Endometrial microvascular endothelial cells (primary cell): ENCODE measurements around the gene STX2. TPM values are rescaled to one million over a fixed set of nuclear protein-coding genes. Genes with fewer than 3 reads are reported as not detected.
"Not testable (repeated sequence)": the region's sequence is repeated elsewhere in the genome, so short reads cannot be mapped to it uniquely, and the experiment has no call there.

Experiments used
- in situ Hi-C: cut with HindIII; loops from 2 replicates; pipeline ENCODE4 v1.10.0; 2017; ENCODE audit warnings: low sequenced_read_pairs, low pct_unique_long_range_greater_than_20kb; ENCODE audit errors: inconsistent ontology term
- total RNA-seq: library from RNA; depleted of rRNA; stranded (reverse); fragments of >200 nt; gene quantifications from one replicate; pipeline ENCODE4 v1.2.3, GENCODE V29; 2015; ENCODE audit errors: inconsistent ontology term

Gene STX2
- total RNA-seq, 1 donor from 2014 or later, result 30.4 TPM

DNA sequence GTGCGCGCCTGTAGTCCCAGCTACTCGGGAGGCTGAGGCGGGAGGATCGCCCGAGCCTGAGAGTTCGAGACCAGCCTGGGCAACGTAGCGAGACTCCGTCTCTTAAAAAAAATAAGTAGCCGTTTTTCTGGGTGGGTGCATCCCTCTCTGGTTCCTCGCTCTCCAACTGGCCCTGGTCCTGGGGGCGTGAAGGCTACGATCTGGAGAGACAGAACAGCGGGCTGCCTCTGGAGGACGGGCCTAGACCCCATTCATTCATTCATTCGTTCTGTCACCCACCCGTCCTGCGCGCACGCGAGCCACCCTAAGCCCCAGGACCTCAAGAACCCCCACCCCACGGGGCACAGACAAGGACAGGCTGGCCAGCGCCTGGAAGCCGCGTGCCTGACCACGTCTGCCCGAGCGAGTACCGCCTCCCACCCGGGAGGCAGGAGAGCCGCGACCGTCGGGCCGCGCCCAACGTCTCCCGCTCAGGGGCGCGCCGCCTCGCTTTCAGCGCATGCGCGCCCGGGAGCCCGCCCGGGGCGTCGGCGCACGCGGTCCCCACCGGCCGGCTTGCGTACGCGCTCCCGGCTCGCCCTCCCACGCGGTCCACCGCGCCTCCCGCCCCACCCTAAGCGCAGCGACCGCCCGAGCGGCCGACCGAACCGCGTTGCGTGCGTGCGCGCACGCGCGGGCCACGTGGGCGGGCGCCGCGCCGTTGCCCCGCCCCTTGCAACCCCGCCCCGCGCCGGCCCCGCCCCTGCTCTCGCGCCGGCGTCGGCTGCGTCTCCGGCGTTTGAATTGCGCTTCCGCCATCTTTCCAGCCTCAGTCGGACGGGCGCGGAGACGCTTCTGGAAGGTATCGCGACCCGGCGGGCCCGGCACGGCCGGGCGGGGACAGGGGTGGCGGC lies 32.5 kb upstream of the STX2 start, which contains the start of gene RAN:
Gene RAN, plus strand, starts transcription at position 781 of the 893 bp plus-strand sequence. CDS start 528 bp downstream, outside the sequence.
- in situ Hi-C loops, result no loop called here

DNA sequence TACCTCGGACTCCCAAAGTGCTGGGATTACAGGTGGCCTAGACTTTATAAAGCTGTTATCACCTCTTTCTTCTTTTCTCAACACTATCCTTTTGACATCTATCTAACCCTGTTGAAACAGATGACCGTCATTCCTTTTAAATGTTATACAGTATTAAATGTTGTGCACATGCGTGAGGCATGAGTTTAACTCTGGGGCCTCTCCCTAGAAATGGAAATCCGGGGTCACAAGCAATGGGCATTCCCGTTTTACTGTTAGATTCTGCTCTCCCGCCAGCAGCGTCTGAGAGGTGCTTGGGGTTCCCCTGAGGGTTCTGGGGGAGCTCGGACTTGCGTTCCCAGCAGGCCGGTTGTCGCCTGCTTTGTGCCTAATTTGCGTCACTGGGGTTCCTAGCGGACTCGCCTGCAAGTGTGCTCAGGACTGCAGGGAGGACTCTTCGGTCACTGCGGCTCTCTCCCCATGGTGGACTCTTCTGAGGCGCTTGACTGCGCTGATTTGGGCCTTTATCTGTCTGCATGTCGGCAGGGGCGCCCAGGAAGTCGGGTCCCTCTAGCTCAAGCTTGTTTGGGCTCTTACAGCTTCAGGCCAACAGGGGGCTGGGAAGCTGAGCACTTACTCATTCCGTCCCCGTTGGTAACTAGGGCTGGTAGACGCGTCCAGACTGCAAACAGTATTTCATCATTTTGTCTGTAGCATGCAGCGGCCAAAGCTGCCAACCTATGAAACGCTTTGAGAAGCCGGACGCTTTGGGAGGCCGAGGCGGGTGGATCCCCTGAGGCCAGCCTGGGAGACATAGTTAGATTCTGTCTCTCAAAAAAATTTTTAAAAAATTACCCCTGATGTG lies 31.6 kb upstream of the STX2 start:
- in situ Hi-C loops, result no loop called here

DNA sequence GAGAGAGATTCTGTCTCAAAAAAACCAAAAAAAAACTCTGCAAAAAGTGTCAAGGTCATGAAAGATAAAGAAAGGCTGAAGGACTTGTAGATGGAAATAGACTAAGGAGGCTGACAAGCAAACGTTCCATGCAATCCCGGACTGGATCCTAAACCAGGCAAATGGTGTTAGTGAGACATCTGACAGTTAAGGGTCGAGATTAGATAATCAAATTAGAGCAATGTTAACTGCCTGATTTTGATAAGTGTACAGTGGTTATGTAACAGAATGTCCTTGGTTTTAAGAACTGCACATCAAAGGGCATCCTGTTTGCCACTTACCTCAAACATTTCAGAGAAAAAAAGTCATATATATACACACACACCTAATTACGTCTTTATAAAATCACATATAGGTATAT lies 29.4 kb upstream of the STX2 start:
- in situ Hi-C loops, result no loop called here

DNA sequence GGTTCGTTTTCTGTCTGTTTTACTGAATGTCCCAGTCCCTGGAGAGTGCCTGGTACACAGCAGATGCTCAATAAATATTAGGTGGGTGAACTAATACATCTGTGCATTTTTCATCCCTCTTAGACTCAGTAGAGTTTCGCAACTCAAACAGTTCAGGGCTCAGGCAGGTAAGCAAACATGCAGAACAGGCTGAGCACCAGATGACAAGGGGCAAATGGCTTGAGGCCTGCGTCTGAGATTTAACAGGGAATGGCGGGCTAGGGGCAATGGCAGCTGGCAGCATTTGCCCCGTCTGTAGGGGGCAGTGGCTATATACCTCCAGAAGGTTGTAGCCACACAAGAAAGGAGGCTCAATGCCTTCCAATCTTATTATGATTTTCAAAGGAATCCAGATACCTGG lies 24.2 kb upstream of the STX2 start:
- in situ Hi-C loops, result no loop called here

DNA sequence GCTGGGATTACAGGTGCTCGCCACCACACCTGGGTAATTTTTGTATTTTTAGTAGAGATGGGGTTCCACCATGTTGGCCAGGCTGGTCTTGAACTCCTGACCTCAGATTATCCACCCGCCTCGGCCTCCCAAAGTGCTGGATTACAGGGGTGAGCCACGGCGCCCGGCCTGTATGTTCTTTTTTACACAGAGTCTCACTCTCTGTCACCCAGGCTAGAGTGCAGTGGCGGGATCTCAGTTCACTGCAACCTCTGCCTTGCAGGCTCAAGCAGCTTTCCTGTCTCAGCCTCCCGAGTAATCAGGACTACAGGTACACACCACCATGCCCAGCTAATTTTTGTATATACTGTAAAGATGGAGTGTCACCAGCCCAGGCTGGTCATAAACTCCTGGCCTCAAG lies 23.7 kb upstream of the STX2 start:
- in situ Hi-C loops, result not testable (repeated sequence)

DNA sequence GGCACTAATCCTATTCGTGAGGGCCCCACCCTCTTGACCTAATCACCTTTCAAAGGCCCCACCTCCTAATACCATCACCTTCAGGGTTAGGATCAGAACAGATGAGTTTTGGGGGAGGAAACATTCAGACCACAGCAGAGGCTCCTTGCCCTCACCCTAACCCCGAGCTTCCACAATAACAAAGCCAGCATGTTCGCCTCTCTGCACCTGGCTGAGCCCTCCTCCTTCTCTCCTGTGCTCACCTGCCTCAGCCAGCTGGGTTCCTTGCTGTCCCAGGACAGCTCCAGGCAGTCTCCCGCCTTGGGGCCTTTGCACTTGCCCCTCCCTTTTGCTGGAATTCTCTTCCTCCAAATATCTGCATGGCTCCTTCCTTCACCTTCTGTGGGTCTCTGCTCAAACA lies 23.1 kb upstream of the STX2 start:
- in situ Hi-C loops, result no loop called here

DNA sequence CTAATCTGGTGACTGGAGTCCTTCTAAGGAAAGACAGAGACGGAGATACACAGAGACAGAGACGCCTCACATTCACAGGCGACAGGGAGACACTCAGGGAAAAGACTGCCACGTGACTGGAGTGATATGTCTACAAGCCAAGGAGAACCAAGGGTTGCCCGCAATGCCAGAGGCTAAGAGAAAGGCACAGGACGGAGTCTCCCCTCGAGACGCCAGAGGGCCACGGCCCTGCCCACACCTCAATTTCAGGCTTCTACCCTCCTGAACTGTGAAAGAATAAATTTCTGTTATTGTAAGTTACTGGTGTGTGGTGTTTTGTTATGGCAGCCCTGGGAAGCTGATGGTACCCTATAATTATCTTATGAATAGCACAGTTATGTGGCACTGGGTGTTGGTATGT lies 21.3 kb upstream of the STX2 start:
- in situ Hi-C loops, result no loop called here

DNA sequence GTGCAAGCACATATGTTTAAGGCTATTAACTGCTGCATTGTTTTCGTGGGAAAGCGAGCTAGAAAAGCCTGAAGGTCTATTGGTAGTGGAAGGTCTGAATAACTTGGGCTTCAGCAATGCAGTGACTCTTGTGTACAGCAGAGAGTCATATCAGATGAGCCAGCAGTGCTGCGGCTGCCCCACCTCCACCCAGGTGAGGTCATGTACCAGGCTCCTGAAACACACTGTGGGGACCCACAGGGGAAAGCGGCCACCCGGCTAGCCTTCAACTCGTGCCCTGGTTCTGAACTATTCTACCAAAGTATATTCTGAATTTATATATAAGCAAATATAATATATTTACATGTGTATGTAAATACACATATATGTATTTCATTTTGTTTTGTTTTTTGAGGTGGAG lies 20.1 kb upstream of the STX2 start:
- in situ Hi-C loops, result no loop called here

DNA sequence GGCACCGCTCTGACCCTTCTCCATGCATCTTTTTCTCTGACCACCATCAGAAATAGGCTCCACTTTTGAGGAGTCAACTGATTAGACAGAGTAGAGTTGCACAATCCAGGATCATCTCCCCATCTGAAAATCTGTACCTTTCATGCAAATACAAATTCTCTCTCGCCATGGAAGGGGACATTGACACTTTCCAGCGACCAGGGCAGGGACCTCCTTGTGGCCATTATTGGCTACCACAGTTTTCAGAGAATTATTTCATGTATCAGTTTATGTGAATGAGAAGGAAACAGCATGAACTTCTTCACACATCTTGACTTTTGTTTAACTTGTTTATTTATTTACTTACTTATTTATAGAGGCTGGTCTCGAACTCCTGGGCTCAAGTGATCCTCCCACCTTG lies 19.0 kb upstream of the STX2 start:
- in situ Hi-C loops, result no loop called here

DNA sequence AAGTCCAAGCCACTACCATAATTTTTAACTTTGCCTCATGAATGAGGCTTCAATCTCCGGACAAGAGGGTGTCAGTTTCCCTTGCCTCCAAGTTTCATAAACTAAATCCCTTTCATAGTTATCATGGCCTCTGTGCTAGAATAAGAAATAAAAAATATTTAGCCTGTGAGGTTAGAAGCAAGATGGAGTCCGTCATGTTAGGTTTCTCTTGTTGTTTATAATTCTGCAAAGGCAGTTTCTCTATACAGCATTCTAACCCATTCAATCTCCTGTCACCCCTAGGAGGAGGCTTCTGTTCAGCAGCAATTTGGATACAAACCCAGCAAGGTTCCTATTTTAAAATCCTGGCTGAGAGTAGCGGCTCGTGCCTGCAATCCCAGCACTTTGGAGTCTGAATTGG lies 17.0 kb upstream of the STX2 start:
- in situ Hi-C loops, result no loop called here

DNA sequence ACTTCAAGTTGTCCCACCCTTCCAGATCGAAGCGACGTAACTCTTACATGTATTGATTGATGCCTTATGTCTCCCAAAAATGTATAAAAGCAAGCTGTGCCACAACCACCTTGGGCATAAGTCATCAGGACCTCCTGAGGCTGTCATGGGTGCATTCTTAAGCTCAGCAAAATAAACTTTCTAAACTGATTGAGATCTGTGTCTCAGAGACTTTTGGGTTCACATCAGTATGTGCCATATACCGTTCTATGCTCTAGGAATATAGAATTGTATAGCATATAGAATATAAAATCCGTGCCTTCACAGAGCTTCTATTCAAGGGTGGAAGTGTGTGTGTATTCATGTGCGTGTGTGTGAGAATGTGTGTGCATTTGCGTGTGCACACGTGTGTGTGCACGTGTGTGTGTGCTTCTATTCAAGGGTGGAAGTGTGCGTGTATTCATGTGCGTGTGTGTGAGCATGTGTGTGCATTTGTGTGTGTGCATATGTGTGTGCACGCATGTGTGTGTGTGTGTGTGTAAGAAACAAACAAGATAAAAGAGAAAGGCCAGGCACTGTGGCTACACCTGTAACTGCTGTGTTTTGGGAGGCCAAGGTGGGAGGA lies 11.5 kb upstream of the STX2 start:
- in situ Hi-C loops, result no loop called here

DNA sequence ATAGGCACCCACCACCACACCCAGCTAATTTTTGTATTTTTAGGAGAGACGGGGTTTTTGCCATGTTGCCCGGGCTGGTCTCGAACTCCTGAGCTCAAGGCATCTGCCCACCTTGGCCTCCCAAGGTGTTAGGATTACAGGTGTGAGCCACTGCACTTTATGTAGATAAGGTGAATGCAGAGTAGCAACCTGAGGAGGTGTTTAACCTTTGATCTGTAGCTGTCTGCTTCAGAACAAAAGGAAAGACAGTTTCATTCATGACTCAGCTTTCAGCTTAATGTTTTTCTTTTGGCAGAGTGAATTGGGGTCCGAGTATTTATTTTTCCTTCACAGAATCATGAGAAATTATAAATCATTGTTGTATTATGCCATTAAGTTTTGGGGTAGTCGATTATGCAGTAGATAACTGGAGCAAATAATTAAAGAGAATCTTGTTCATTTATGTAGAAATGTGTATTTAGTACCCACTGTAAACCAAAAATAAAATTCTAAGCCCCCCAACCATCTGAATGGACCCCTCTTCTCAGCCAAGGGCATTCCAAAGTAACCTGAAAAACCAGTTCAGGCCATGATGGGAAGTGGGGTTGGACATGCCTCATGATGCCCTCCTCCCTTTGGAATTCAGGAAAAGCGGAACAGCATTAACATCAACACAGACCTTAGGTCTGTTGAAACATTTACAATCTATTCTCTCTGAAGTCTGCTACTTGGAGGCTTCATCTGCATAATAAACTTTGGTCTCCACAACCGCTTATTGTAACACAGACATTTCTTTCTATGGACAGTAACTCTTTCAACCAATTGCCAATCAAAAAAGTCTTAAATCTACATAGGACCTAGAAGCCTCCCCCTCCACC lies 10.7 kb upstream of the STX2 start:
- in situ Hi-C loops, result no loop called here

DNA sequence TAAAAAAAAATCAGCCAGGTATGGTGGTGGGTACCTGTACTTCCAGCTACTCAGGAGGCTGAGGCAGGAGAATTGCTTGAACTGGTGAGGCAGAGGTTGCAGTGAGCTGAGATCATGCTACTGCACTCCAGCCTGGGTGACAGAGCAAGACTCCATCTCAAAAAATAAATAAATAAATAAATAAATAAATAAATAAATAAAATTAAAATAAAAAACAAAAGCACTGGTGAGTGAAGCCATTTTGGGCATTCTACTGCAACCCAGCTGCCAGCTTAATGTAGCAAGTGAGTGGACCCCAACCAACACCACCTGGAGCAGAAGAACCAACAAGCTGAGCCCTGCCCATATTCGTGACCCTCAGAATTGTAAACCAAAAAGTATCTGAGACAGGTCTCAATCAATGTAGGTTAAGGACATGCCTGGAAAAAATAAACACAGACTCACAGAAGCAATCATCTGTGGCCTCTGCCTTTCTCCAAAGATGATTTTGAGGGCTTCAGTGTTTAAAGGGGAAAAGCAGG lies 9.8 kb upstream of the STX2 start:
- in situ Hi-C loops, result not testable (repeated sequence)

DNA sequence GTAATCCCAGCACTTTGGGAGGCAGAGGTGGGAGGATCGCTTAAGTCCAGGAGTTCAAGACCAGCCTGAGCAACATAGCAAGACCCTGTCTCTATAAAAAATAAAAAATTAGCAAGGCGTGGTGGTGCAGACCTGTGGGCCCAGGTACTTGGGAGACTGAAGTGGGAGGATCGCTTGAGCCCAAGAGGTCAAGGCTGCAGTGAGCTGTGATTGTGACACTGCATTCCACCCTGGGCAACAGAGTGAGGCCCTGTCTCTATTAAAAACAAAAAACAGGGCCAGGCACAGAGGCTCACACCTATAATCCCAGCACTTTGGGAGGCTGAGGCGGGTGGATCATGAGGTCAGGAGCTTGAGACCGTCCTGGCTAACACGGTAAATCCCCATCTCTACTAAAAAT lies 9.1 kb upstream of the STX2 start:
- in situ Hi-C loops, result not testable (repeated sequence)

DNA sequence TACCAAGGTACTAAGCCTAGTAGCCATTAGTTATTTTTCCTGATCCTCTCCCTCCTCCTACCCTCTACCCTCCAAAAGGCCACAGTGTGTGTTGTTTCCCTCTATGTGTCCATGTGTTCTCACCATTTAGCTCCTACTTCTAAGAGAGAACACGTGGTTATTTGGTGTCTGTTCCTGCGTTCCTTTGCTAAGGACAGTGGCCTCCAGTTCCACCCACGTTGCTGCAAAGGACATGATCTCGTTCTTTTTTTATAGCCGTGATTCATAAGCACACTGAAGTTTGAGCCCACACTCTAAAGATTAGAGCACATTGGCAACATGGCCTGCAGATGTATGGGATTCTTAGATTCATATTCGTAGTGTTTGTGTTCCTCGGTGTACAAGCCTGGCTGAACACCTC lies 8.1 kb upstream of the STX2 start:
- in situ Hi-C loops, result no loop called here

DNA sequence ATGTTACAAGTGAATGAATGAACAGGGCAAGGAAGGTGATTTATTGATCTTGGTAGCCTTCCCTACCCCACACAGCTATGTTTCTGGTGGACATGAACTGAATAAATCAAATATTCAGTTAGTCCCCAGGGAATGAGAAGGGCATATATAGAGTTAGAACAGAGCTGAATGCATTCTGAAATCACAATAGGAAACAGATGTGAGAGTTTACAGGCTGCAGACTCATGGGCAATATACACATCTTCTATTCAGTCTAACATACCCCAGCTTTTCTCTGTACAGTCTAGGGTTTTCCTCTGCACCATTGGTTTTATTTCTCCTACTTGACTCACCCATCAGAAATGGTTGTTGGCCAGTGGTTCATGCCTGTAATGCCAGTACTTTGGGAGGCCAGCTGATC lies 7.3 kb upstream of the STX2 start:
- in situ Hi-C loops, result no loop called here

DNA sequence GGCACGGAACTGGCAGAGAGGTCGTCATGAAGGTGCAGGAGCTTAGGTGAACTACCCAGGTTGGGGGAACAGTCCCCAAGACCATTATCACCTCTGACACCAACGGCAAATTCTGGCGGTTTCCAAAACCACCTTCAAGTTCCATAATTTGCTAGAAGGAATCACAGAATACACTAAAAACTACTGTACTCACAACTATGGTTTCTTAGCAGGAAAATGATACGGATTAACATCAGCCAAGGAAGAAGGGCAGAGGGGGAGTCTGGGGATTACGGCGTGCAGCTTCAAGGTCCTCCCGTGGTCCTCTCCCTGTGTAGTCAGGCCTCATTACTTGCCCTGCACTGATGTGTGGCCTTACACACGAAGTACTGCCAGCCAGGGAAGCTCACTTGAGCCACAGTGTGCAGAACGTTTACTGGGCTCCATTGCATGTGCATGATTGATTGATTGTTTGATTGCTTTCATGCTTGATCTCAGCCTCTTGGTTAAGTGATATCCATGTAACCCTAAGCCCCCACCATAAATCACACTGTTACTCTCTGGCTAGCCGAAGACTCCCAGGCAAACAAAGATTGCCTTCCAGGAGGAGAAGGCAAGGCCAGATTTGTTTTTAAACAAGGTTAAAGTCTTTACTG lies 837 bp upstream of the STX2 start:
- in situ Hi-C loops, result no loop called here

DNA sequence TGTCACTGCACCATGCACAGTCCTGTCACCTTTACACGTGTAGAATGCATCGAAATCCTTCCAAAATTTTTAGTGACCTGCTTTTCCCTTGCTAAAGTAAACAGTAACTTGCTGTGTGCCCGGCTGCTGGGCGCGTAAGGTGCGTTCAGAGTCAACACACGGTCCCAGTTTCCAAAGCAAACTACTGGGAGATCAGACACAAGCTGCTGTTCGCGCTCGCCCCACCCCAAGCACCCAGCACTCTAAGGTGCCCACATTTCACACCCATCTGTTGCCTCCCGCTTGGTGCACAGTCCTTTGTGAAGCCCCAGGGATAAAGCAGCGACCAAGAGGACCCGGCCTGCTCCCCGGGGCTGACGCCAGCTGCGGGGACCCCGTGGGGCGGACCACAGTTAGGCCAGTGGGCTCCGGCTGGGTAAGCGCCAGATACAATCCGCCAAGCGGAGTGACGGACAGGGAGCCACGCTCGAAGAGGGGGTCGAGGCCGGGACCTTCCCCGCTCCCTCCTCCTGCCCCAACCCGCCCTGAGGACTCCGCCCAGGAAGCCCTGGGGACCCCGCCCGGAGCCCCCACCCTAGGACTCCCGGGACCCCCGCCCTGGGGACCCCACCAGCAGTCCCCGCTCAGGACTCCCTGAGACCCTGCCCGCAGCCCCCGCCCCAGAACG lies 633 bp downstream of the STX2 start:
- in situ Hi-C loops, result no loop called here
